Fibroblast of lung (primary cell): ENCODE measurements around the gene AHCYL2.

Experiments
- CTCF ChIP-seq, 2 donors: IDR thresholded peaks in 1 of 2; conservative IDR thresholded peaks in 1 of 2; 1 replicate in 1 of 2; 2 replicates in 1 of 2; pipeline ENCODE4 v1.5.1; 2011 to 2012; ENCODE audit warnings: low read length in 2 of 2, control low read depth in 1 of 2, inconsistent platforms in 1 of 2, low read depth in 1 of 2, mild to moderate bottlenecking in 1 of 2
- EZH2 ChIP-seq: IDR thresholded peaks from 2 replicates; pipeline ENCODE4 v1.5.1; 2012; ENCODE audit warnings: low read length, control low read depth, mild to moderate bottlenecking; ENCODE audit errors: missing control alignments

GRCh38 chr7:129462420-129462819 is 237.6 kb downstream of the AHCYL2 start:
- no peak for TF ChIP-seq CTCF (conservative IDR thresholded peaks at IDR 0.05 in 1 of 2, IDR thresholded peaks at IDR 0.05 in 1 of 2; ENCODE audit: low read depth in 1 of 2, low read length in 2 of 2)
- no peak for TF ChIP-seq EZH2
